CD4-positive, alpha-beta T cell treated with Interleukin-1 beta for 1 hour (primary cell): ENCODE measurements around the gene POU2F1.

ENCODE experiments used
- DNase-seq, 2 donors: peaks; one replicate each; pipeline ENCODE4 v3.0.0-alpha.2; 2020 to 2022

The POU2F1 gene

GRCh38 chr1:167220537-167221125, at the start of gene POU2F1:
Gene POU2F1 (plus strand): TSS chr1:167220886. CDS start chr1:167220898, 12 bp downstream.
- DNase-seq: peak; percentile 99

- no peak for DNase-seq
Measured at GRCh38 chr1:167171286-167171929, 49.3 kb upstream of the POU2F1 start.

- no peak for DNase-seq
Measured at GRCh38 chr1:167173516-167174184, 47.0 kb upstream of the POU2F1 start.

- no peak for DNase-seq
Measured at GRCh38 chr1:167175901-167176300, 44.8 kb upstream of the POU2F1 start.

GRCh38 chr1:167178831-167179230, 41.9 kb upstream of the POU2F1 start:
- DNase-seq: no peak

- DNase-seq: no peak
Measured at GRCh38 chr1:167182571-167183320, 37.9 kb upstream of the POU2F1 start.

GRCh38 chr1:167184081-167184480, 36.6 kb upstream of the POU2F1 start:
- DNase-seq: no peak

- DNase-seq: no peak
Measured at GRCh38 chr1:167185062-167185461, 35.6 kb upstream of the POU2F1 start.

GRCh38 chr1:167185974-167186657, 34.6 kb upstream of the POU2F1 start:
- DNase-seq: no peak

- DNase-seq: no peak
Measured at GRCh38 chr1:167186771-167187170, 33.9 kb upstream of the POU2F1 start.

GRCh38 chr1:167190747-167191237, 29.9 kb upstream of the POU2F1 start:
- no peak for DNase-seq

GRCh38 chr1:167191958-167192357, 28.7 kb upstream of the POU2F1 start:
- no peak for DNase-seq

- DNase-seq: no peak
Measured at GRCh38 chr1:167194182-167194581, 26.5 kb upstream of the POU2F1 start.

- DNase-seq: no peak
Measured at GRCh38 chr1:167196166-167196565, 24.5 kb upstream of the POU2F1 start.

- DNase-seq: no peak
Measured at GRCh38 chr1:167197236-167197635, 23.4 kb upstream of the POU2F1 start.

GRCh38 chr1:167197692-167198091, 23.0 kb upstream of the POU2F1 start:
- DNase-seq: no peak

- no peak for DNase-seq
Measured at GRCh38 chr1:167198518-167199133, 22.1 kb upstream of the POU2F1 start.

GRCh38 chr1:167199656-167200055, 21.0 kb upstream of the POU2F1 start:
- DNase-seq: no peak

GRCh38 chr1:167200272-167200671, 20.4 kb upstream of the POU2F1 start:
- DNase-seq: no peak

- no peak for DNase-seq
Measured at GRCh38 chr1:167200749-167201148, 19.9 kb upstream of the POU2F1 start.

GRCh38 chr1:167202049-167202448, 18.6 kb upstream of the POU2F1 start:
- no peak for DNase-seq
